ENCODE measurements around the gene ADGRA1. TPM values are rescaled to one million over a fixed set of nuclear protein-coding genes. Genes with fewer than 3 reads are reported as not detected.
"Not testable (repeated sequence)": the region's sequence is repeated elsewhere in the genome, so short reads cannot be mapped to it uniquely, and the experiment has no call there.

ADGRA1 gene, protein sequence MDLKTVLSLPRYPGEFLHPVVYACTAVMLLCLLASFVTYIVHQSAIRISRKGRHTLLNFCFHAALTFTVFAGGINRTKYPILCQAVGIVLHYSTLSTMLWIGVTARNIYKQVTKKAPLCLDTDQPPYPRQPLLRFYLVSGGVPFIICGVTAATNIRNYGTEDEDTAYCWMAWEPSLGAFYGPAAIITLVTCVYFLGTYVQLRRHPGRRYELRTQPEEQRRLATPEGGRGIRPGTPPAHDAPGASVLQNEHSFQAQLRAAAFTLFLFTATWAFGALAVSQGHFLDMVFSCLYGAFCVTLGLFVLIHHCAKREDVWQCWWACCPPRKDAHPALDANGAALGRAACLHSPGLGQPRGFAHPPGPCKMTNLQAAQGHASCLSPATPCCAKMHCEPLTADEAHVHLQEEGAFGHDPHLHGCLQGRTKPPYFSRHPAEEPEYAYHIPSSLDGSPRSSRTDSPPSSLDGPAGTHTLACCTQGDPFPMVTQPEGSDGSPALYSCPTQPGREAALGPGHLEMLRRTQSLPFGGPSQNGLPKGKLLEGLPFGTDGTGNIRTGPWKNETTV
- not detected for polyA plus RNA-seq (2013, experiment 1 of 2; ENCODE audit: insufficient read length)
- polyA plus RNA-seq (2013, experiment 2 of 2; ENCODE audit: insufficient read length): 0.14 TPM

DNA sequence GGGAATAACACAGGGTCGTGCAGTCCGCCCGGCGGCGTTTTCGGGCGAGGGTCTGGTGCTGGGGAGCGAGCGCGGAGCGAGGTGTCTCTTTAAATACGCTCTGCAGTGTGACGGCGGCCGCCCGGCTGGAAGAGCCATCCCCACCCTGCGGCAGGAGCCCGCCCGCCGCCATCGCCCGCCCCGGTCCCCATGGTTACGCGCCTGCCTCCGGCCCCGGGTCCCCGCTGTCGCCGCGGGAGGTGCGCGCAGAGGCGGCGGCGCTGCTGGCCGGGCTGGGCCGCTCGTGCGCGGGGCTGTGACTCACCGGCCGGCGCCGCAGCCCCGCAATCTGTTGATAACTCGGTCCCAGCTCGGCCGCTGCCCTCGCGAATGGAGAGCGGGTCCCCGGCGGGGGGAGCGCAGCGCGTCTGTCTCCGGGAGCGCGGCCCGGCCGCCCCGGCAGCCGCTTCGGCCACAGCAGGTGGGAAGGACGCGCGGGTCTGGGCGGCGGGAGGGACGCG, at the start of gene ADGRA1:
TSS of gene ADGRA1 (plus strand) at position 246 of the 500 bp plus-strand sequence. CDS start 986 bp downstream, outside the sequence.
- no peak for DNase-seq

DNA sequence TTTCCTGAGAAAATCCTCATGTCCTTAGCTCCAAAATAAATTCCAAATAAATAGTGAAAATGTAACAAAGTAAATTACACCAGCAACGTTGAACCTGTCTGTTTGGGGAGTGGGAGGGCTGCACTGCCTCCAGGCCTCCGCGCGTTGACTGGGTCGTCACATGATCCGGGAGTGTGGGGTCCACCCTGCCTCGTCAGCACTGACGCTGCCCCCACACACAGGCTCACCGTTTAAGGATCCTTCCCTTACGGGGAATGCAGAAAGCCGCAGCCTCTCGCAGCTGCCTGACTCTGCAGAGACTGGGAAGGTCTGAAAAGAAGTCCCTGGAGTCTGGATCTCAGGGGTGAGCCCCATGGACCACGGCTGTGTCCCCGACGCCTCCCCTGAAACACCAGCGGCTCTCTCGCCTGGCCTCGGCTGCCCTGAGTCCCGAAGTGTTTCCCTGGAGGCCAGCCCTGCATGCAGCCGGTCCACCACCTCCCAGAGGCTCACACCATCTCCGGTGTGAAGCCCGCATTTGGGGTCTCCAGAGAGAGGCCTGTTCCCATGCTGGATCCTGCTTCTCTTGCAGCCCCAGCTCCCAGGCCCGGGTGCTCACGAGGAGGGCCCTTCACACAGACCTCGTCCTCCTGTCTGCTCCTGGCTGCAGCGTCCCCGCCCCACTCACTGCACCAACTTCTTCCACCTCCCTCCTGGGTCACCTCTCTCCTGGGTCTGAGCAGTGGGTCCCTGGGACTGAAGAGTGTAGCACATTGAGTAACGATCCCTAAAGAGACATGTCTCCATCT, 49.5 kb upstream of the ADGRA1 start:
- no peak for DNase-seq

DNA sequence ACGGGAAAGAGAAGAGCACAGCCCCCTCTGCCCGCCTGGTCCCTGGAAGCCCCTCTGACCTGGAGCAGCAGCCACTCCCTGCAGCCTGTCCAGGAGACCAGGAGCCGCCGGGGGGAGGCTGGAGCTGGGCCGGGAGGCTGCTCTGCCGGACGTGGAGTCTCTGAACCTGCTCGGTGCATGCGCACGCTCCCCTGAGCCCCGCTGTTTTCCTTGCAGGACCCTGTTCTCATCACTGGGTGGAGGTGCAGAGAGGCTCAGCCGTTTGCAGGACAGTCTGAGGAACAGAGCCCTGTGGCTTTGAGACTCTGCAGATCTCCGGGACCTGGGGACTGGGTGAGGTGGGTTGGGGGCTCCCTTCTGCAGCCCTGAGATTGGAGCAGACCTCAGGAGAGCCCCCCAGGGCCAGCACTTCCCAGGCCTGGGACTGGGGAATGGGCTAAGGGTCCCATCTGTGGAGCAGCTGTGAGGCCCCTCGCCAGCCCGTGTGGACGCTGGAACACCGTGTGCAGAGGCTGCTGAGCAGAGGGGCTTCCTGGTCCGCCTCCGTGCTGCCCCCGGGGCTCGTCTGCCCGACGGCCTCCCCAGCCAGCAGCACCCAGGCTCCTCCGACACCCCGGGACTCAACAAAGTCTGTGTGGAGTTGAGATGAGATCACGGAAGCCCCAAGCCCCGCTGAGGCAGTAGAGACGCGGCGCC, 48.5 kb upstream of the ADGRA1 start:
- no peak for DNase-seq

DNA sequence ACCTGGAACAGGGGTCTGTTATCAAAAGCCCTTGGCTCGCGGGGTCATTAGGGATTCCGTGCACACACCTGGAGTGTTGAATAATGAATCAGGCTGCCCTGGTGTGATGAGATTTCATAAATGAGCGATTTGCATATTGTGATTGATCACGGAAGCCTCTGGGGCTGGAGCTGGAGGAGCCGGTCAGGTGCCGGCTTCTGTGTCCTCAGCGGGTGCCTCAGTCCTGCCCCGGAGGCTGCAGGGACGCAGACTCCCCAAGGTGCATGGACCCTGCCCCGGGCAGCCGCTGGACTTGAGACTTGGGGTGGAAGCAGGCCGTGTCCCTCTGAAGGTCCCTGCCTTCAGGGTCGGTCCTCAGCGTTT, 47.9 kb upstream of the ADGRA1 start:
- DNase-seq: no peak

DNA sequence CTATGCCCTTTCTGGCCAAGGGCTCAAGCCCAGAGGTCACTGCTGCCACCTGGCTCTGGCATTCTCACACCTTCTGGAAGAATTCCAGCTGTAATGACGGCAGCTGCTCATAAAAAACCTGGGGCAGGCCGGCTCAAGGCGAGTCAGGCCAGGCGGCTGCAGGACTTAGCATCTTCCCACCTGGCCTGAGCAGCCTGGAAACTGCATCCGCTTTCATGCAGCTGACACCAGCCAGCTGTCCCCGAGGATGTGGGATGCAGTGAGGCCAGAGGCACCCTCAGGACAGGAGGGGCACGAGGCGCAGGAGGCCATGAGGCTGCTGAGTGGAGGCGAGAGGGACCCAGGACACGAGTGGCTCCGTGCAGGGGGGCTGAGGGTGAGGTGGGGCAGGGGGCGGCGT, 47.5 kb upstream of the ADGRA1 start:
- DNase-seq: no peak

DNA sequence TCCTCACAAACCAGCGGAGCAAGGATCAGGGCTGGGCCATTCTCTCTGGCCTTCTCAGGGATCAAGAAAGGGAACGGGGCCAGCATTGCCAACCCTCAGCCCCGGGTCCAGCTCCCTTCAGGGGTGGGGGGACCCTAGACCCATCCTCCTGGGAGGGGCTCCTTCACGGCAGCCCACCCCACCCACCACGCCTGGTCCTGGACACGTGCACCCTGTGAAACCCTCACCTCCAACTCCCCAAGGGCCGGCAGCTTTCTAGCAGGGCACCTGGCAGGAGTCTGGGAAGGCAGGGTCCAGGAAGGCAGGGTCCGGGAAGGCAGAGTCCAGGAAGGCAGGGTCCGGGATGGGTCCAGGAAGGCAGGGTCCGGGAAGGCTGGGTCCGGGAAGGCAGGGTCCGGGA, 46.6 kb upstream of the ADGRA1 start:
- DNase-seq: no peak

DNA sequence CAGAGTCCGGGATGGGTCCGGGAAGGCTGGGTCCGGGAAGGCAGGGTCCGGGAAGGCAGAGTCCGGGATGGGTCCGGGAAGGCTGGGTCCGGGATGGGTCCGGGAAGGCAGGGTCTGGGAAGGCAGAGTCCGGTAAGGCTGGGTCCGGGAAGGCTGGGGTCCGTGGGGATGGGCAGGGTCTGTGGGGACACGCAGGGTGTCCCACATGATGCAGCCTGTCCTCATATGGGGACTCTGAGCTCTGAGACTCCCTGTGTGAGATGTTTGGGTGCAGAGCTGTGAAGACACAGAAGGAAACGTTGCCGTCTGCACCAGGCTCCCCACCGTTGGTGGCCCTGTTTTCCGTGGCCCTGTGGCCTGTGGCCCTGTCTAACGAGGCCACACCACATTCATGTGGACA, 45.7 kb upstream of the ADGRA1 start:
- DNase-seq: no peak

DNA sequence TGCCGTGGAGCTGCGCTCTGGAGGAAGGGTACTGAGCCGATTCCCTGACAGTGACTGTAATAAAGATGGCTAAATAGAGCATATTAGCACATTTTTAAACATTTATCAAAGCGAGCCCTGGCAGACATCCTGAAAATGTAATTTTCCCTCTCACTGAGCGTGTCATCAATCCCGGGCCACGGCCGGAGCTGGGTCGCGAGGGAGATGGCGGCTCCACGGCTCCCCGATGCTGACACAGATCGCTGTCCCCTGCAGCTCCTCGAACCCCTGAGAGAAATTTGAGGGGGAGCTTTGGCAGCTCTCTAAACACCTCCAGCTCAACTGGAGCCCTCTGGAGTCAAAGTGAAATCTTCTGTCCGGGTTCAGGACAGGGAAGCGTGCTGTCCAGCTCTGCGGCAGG, 44.9 kb upstream of the ADGRA1 start:
- DNase-seq: no peak

DNA sequence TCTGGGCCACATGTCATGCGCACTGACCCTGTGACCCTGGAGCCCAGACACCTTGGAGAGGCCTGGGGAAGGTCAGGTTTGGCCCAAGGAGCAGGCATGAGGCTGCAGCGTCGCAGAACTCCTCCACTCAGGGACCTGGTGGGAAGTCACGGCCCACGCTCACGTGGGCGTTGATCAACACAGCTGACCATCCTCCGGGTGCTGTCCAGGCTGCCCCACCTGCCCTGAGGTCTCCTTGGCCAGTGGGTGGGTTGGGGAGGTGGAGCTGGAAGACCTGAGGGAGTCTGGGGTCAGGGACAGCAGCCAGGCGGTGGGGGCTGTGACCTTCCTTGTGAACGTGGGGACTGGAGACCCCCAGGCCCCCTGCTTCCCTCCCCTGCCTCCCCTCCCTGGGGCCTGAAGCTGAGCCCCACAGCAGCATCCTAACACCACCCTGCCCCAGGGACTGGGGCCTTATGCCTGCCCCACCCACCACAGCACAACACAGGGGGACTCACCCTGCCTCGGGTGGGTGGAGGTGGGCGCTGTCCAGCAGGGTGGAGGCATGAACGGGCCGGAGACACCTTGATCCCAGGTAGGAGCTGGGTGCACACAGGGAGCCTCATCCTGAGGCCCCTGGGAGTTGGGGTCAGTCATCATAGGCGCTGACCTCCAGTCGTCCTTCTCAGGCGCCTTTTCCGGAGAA, 44.0 kb upstream of the ADGRA1 start:
- no peak for DNase-seq

DNA sequence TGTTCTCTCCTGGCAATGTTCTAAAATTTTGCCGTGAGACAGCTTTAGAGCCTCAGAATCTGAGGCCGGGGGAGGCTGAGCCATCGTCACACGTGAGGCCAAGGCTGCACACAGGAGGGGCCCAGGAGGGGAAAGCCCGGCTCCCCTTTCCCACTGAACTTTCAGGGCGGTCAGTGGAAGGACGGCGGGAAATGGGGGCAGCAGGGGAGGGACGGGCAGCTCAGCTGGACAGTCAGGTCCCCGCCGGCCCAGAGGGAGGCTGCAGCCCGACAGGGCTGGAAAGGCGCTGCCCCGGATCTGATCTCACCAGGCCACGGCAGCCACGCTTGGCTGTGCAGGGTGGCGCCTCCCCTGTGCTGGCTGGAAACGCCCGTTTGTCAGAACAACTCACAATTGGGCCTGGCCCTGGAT, 43.3 kb upstream of the ADGRA1 start:
- no peak for DNase-seq

DNA sequence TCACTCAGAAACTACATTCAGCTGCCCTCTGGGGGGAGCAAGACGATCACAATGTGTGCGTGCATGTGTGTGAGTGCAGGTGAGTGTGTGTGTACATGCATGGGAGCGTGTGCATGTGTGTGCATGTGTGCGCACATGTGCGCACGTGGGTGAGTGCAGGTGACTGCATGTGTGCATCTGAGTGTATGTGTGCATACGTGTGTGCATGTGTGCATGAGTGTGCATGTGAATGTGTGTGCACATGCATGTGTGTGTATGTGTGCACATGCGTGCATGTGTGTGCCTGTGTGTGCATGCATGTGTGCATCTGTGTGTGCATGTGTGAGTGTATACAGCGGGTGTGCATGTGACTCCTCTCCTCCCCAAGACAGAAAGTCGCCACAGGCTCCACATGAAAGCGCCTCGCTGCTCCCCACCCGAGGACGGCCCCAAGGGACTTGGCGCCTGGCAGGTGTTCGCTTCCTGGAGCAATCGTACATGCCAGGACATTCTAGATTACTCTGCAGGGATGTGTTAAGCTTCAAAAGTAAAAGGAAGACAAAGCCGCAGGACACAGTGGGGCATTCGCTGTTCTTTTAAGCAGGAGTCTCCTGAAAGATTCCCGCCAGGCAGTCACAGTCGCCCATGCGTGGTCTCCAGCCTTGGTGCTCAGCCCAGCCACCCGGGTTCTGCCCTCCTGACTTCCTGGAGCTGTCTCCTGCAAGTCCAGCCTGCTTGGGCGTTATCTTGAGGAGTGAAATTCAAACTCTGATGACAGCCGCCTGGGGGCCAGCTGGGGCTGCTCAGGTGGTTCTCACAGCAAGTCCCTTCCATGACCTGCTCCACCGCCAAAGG, 42.0 kb upstream of the ADGRA1 start:
- no peak for DNase-seq

DNA sequence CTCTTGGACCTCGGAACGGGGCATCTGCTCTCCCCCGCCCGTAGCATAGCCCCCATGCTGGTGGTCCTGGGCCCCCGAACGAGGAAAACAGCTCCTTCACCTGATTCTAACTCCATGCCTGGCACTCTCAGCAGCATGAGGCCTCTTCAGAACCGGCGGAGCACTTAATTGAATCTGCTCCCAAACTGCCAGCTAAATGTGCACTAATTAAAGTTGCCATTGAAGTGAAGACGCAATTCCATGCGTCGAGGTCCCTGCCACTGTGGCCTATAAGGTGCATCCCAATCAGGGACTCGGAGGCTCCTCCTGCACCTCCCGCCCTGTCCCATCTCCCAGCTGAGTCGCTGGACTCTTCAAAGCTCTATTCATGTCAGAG, 41.3 kb upstream of the ADGRA1 start:
- no peak for DNase-seq

DNA sequence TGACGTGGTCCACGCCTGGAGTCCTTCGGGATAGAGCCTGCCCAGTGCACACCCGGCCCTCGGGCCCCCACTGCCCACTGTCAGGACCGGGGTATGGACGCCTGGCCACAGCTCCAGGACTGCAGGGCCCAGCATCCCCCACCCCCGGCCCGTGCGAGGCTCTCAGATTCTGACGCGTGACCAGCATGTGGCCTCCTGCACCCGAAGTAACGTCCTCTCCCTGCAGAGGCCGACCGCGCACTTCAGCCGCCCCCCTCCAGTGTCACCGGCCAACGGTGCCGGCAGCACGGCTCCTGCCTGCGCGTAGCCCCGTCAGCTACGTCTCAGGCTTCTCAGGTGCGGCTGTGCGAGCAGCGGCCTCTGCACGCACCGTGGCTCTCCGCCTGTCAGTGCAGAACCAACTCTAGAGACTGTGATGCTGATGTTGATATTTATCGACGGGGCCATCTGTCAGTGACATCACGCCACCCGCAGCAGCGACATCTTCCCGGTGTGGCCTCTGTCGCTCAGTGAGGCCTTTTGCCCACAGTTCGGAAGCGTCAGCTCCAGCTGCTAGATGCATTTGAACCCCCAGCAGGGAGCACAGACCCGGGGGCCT, 40.1 kb upstream of the ADGRA1 start:
- no peak for DNase-seq

DNA sequence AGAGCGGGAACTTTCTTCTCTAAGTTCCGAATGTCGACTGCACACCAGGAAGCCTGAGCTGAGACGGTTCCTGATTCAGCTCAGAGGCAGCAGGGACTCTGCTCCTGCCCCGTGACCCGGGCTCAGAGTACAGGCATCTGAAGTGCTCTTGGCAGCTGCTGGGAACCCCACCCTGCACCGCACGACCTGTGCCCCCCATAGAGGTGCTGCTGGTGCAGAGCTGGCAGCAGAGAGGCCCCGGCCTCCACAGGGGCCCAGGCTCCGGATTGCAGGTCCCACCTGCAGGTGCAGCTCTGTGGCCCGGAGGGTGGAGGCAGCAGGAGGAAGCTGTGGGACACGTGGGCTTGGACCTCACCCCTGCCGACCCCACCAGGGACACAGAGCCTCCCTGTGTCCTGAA, 39.5 kb upstream of the ADGRA1 start:
- no peak for DNase-seq

DNA sequence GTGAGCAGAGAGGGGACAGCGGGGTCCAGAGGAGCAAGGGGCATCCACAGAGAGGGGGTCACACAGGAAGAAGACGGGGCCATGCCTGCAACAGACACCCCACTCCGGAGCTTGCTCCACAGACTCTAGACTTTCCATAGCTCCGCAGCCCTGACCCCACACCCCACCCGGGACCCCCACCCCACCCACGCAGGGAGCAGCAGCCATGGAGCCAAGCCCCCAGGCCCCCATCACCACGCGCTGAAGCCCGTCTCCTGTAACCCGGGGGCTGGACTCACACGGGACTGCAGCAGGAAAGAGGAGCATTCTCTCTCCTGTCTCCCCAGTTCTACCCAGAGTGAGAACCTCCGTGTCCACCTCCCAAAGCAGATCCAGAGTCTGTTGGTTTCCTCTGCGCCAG, 38.8 kb upstream of the ADGRA1 start:
- DNase-seq: no peak

DNA sequence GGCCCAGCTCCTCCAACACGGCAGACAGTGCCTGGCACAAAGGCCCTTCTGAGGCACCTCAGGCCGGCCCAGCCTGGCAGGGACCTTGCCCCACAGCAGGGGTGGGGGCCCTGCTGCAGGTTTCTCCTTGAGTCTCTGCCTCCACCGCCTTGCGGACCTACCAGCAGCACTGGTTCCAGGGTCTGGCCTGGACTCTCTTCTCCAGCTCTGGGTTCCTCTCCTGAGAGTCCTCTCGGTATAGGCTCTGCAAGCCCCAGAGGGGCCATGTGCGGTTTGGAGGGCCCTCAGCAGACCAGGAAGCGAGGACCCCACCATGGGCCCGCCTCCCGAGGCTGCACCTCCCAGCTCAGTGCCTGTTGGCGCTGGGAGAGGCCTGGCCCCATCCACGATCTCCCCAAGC, 38.1 kb upstream of the ADGRA1 start:
- no peak for DNase-seq

DNA sequence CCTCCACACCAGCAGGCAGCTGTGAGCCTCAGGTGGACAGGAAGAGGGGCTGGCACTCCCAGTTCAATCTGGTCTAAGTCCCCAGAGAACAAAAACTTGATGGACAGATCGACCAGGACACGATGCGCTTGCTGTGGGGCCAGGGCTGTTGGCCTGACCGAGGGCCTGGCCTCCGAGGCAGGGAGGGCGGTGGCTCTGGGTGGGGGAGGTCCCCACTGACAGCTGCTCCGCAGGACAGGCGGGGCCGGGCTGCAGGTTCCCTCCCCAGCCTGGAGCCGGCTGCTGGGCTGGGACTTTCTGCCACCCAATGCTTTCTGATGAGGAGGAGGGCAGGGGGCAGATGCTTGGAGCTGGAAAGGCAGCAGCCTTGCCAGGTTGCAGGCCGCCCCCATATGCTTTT, 37.4 kb upstream of the ADGRA1 start:
- DNase-seq: no peak

DNA sequence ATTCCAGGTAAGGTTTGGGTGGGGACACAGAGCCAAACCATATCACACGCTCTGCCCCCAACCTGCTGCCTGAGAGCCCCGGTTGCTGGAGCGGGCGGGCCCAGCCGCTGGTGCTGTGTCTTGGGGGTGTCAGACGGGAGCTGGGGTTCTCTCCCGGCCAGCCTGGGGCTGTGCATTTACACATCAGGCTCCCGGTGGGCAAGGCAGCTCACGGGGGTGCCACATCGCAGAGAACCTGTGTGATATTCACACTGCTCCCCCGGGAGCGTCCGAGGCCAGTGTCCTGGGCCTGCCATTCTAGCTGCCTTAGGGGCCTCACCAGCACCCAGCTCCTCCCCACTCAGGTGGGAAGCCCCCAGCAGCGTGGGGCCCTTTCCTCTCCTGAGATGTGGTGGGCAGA, 35.6 kb upstream of the ADGRA1 start:
- no peak for DNase-seq

DNA sequence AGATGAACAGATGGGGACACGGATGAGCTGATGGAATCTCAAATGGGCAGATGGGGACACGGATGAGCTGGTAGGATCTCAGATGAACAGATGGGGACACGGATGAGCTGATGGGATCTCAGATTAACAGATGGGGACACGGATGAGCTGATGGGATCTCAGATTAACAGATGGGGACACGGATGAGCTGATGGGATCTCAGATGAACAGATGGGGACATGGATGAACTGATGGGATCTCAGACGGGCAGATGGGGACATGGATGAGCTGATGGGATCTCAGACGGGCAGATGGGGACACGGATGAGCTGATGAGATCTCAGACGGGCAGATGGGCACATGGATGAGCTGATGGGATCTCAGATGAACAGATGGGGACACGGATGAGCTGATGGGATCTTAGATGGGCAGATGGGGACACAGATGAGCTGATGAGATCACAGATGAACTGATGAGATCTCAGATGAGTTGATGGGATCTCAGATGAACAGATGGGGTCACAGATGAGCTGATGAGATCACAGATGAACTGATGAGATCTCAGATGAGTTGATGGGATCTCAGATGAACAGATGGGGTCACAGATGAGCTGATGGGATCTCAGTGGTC, 34.1 kb upstream of the ADGRA1 start:
- DNase-seq: not testable (repeated sequence)

DNA sequence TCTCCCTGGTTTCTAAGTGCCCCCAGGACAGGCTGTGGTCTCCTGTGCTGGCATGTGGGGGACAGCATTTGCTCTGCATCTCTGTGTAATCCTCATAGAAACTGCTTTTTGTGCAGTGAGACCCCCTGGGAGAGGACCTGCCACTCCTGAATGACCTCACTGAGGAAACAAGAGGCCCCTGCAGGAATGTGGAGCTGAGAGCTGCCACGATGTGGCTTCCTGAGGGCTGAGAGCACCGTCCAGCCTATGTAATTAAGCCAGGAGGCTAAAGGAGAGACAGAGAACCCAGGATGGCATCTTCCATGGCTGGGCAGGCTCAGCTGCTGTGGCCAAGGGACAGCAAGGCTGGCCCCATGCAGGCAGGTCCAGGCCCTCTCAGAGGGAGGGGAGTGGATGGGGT, 32.3 kb upstream of the ADGRA1 start:
- DNase-seq: no peak

Data from fibroblast of skin of scalp (primary cell).